ENCODE data around the gene HP.

The HP gene

DNA sequence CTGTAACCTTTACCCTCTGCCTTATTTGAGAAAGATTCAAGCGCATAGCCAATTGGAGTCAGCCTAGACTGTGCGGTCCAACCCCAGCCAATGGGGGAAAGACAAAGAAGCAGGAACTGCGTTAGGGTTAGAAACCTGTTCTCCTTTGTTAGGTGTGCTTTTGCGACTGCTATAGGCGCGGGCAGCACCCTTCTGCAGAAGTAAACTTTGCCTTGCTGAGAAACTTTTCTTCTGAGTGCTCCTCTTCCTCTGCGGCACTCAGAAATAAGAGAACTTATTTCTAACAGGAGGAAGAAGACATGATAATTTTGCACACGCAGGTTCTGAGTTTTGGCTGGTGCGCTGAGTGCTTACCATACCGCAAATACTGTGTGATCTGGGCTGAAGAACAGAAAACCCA is 30.1 kb downstream of the HP start:
- DNase-seq (ENCODE audit: low read depth in 2 of 3, low spot score in 2 of 3) = no peak

GRCh38 chr16:72085002-72085401 is 30.7 kb downstream of the HP start:
- no peak for DNase-seq (ENCODE audit: low read depth in 2 of 3, low spot score in 2 of 3)

GRCh38 chr16:72091217-72091616 is 36.9 kb downstream of the HP start:
- no peak for DNase-seq (ENCODE audit: low read depth in 2 of 3, low spot score in 2 of 3)

DNA sequence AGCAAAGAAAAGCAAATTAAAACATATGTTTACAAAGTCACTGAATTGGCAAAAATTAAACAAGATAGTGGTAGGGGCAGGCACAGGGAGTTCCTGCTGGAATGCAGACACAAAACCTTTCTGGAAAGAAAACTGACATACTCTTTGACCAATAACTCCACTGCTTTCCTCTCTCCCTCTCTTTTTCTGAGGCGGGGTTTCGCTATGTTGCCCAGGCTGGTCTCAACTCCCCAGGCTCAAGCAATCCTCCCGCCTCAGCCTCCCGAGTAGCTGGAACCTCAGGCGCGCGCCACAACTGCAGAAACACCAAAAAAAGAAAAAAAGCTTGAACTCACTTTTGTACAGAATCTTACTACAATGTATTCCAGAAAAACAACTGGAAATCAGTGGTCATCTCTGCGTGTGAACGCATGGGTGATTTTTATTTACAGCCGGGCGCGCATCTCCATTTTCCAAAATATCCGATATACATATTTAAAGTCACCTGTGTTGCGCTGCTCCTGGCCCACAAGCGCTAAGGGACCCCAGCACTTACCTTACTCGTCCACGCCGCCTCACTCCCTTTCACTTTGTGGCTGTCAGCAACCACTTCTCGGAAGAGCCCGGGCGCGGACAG is 38.6 kb downstream of the HP start:
- DNase-seq (ENCODE audit: low read depth in 2 of 3, low spot score in 2 of 3) = no peak

DNA sequence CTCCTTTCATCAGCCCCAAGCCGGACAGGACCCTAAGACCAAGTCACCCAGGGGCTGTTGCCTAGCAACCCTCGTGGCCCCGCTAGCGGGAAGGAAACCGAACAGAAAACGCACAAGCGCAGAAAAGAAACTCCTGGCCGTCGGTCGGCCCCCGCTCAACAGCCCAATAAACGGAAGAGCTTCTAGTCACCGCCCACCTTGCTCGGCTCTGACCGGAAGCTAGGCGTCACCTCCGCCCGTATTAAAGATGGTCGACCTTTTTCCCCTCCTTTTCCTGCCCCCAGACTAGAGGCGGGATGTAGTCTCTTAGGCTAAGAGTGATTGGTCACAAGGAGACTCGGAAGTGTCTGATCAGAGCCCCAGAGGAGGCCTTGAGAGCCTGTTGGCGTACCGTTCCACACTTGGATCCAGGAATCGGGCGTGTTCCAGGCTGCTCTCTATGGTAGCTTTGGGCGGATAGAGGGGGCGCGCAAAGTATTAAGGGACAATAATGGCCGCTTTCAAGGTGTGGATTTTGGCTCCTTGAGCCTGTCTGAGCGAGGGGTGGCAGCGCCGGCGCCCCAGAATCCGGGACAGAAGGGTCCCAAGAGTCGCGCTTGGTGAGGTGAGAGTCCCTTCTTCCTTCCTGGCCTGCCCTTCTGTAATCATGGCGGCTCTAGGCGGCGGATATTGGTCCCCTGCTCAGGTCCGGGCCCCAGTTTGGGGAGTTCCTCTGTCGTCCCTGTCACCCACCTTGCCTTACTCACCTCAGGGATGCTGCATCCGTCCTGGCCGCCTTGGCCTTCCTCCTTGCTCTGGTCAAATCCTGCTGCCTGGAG is 39.4 kb downstream of the HP start, which contains the start of the genes DHX38 and TXNL4B:
DHX38 (plus strand) TSS at position 400 of the 818 bp plus-strand sequence. CDS start 2,311 bp downstream, outside the sequence.
TXNL4B (minus strand) TSS at position 173 of the 818 bp plus-strand sequence. CDS start 2,871 bp downstream, outside the sequence.
- DNase-seq (ENCODE audit: low read depth in 2 of 3, low spot score in 2 of 3) = peak; percentile 60 to 81 (median 73)

- no peak for DNase-seq (ENCODE audit: low read depth in 2 of 3, low spot score in 2 of 3)
Observed at GRCh38 chr16:72094266-72094610, 39.9 kb downstream of the HP start.

GRCh38 chr16:72098936-72099335 is 44.6 kb downstream of the HP start:
- no peak for DNase-seq (ENCODE audit: low read depth in 2 of 3, low spot score in 2 of 3)

GRCh38 chr16:72099377-72099818 is 45.1 kb downstream of the HP start:
- DNase-seq (ENCODE audit: low read depth in 2 of 3, low spot score in 2 of 3) = peak in 1 of 3 experiments; percentile 7

DNA sequence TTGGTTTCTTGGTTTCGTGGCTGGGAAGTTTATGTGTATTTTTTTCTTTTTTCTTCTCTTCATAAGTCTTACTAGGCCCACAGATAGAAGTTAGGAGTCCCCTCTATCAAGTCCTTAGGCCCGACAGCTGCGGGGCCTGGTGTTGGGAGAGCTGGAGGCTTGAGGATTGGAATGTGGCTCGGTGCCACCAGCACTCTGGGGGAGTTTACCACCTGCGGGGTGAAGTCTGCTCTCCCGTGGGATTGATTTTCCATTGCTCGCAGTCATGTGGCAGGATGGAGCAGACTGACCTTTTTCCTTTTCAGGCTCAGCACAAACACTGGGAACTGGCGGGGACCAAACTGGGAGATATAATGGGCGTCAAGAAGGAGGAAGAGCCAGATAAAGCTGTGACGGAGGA is 46.9 kb downstream of the HP start:
- DNase-seq (ENCODE audit: low read depth in 2 of 3, low spot score in 2 of 3) = no peak

GRCh38 chr16:72104905-72105304 is 50.6 kb downstream of the HP start:
- no peak for DNase-seq (ENCODE audit: low read depth in 2 of 3, low spot score in 2 of 3)

DNA sequence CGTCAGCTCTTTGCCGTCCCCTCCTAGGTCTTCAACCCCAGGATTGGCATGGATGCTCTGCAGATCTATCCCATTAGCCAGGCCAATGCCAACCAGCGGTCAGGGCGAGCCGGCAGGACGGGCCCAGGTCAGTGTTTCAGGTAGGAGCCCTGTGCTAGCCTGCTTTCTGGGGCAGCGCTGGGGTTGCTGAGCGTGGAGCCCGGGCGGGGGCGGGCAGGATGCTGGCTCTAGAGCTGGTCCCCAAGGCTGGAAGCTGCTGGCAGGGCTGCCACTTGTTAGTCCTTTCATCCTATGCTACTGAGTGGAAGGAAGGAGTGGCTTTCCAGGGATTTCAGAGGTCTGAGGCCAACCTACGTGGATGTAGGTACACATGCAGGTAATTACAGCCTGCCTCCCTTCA is 51.7 kb downstream of the HP start:
- no peak for DNase-seq (ENCODE audit: low read depth in 2 of 3, low spot score in 2 of 3)

DNA sequence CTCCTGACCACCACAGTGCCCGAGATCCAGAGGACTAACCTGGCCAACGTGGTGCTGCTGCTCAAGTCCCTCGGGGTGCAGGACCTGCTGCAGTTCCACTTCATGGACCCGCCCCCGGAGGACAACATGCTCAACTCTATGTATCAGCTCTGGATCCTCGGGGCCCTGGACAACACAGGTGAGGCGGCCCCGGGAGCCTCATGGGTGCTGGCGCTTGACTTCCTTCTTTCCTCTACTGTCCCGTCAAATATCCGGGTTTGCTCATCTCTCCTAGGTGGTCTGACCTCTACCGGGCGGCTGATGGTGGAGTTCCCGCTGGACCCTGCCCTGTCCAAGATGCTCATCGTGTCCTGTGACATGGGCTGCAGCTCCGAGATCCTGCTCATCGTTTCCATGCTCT is 53.1 kb downstream of the HP start:
- DNase-seq (ENCODE audit: low read depth in 2 of 3, low spot score in 2 of 3) = no peak

GRCh38 chr16:72108353-72109102 is 54.2 kb downstream of the HP start:
- DNase-seq (ENCODE audit: low read depth in 2 of 3, low spot score in 2 of 3) = no peak

GRCh38 chr16:72109300-72109699 is 55.0 kb downstream of the HP start:
- no peak for DNase-seq (ENCODE audit: low read depth in 2 of 3, low spot score in 2 of 3)

DNA sequence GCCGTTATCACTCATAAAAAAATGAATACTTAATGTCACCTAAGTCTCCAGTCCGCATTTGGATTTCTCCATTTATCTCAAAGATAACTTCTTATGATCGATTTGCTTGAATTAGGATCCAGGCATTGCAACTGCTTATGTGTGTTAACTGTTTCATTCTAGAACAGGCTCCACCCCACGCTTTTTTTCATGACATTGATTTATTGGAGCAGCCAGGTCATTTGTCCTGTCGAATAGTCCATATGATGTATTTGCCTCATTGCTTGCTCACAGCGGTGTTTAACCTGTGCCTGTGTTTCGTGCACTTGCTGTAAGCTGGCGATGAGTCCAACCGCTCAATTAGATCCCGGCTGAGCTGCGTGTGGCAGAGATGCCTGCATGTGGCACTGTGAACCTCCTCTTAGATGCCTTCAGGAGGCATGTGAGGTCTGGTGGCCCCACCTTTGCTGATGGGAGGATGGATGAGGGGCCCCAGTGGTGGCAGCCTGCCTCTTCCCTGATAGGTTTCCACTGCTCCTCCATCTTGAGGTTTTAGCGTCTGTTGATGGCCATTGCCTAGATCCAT is 55.7 kb downstream of the HP start:
- DNase-seq (ENCODE audit: low read depth in 2 of 3, low spot score in 2 of 3) = no peak

Data from activated CD8-positive, alpha-beta memory T cell treated with anti-CD3 and anti-CD28 coated beads for 48 hours (primary cell).